ENCODE data around the gene BBS4.
"Not testable (repeated sequence)": the region's sequence is repeated elsewhere in the genome, so short reads cannot be mapped to it uniquely, and the experiment has no call there.

DNA sequence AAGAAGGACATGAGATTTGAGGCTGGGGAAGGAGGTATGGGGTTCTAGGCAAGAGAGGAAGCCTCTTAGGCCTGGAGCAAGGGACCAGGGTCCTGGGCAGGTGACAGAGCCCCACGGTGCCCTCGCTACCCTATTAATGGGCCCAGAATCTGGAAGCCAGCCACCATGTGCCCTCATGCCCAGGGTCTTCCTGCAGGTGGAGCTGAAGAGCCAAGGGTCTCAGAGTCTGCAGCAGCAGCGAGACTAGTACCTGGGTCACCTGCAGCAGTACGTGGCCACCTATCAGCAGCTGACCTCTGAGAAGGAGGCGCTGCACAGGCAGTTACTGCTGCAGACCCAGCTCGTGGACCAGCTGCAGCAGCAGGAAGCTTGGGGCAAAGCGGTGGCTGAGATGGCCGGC lies 22.1 kb upstream of the BBS4 start:
- TF ChIP-seq CTCF (conservative IDR thresholded peaks at IDR 0.05); ZFX (IDR thresholded peaks at IDR 0.05): not testable (repeated sequence)

Measured in C4-2B (cell line).